Measurements from ENCODE around the gene YAP1.

Gene YAP1

GRCh38 chr11:102109896-102110760 lies at the start of gene YAP1:
TSS of gene YAP1 (plus strand) at chr11:102110447. CDS start at chr11:102110849, 402 bp downstream.
- DNase-seq = peak; percentile 73 to 78

GRCh38 chr11:102061276-102061675 lies 49.0 kb upstream of the YAP1 start:
- no peak for DNase-seq

- DNase-seq = no peak
Observed at GRCh38 chr11:102062106-102062505, 48.1 kb upstream of the YAP1 start.

- no peak for DNase-seq
Observed at GRCh38 chr11:102064316-102064715, 45.9 kb upstream of the YAP1 start.

- no peak for DNase-seq
Observed at GRCh38 chr11:102070766-102071165, 39.5 kb upstream of the YAP1 start.

GRCh38 chr11:102071497-102072472 lies 38.5 kb upstream of the YAP1 start:
- DNase-seq = no peak

- no peak for DNase-seq
Observed at GRCh38 chr11:102073253-102073652, 37.0 kb upstream of the YAP1 start.

- no peak for DNase-seq
Observed at GRCh38 chr11:102079625-102080024, 30.6 kb upstream of the YAP1 start.

- no peak for DNase-seq
Observed at GRCh38 chr11:102081313-102081712, 28.9 kb upstream of the YAP1 start.

GRCh38 chr11:102085864-102086551 lies 24.2 kb upstream of the YAP1 start:
- no peak for DNase-seq

- DNase-seq = no peak
Observed at GRCh38 chr11:102097186-102097585, 13.1 kb upstream of the YAP1 start.

- no peak for DNase-seq
Observed at GRCh38 chr11:102099755-102100154, 10.5 kb upstream of the YAP1 start.

GRCh38 chr11:102108734-102109440 lies 1.4 kb upstream of the YAP1 start:
- no peak for DNase-seq

GRCh38 chr11:102110761-102111010 lies 439 bp downstream of the YAP1 start:
- DNase-seq = peak; percentile 10

- DNase-seq = no peak
Observed at GRCh38 chr11:102111011-102111786, 952 bp downstream of the YAP1 start.

- DNase-seq = peak; percentile 3 to 6
Observed at GRCh38 chr11:102111787-102112508, 1.7 kb downstream of the YAP1 start.

- DNase-seq = no peak
Observed at GRCh38 chr11:102112509-102112821, 2.2 kb downstream of the YAP1 start.

GRCh38 chr11:102114032-102114431 lies 3.8 kb downstream of the YAP1 start:
- no peak for DNase-seq

GRCh38 chr11:102115557-102115956 lies 5.3 kb downstream of the YAP1 start:
- no peak for DNase-seq

- DNase-seq = no peak
Observed at GRCh38 chr11:102116453-102117205, 6.4 kb downstream of the YAP1 start.

Data from activated CD4-positive, alpha-beta T cell treated with anti-CD3 and anti-CD28 coated beads, Interleukin-2, amount 50 U/mL, for 48 hours (primary cell).